ENCODE measurements around the gene KSR1.
"Not testable (repeated sequence)": the region's sequence is repeated elsewhere in the genome, so short reads cannot be mapped to it uniquely, and the experiment has no call there.

KSR1 gene

GRCh38 chr17:27427166-27427862 is 28.9 kb upstream of the KSR1 start:
- DNase-seq: not testable (repeated sequence)

GRCh38 chr17:27428781-27429505 is 27.3 kb upstream of the KSR1 start:
- DNase-seq: no peak

DNA sequence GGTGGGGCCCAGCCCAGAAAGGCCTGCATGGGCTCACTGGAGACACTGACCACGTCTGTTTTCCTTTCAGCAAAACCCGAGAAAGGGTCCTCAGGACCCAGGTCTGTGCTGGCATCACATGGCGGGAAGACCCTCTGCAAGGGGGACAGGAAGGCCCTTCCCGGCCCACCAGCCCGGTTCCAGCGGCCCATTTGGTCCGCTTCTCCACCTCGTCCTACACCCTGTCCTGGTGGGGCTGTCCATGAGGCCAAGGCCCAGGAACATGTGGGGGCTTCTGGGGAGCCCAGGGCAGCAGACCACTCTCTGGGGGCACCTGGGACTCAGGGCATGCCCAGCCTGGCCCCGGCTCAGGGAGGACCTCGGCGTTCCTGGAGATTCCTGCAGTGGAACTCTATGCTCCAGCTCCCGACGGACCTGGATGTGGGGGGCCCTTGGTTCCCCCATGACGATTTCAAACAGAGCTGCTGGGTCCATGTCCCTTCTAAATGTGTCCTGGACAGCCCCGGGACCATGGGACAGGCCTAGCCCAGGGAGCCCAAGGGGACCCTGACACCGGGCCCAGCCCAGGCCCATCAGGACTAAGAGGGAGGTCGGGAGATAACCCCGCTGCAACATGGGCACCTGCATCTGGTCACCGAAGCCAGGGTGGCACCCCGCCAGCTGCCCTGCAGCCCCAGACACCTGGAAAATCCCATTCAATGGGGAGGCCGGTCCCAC is 26.4 kb upstream of the KSR1 start:
- no peak for DNase-seq

- DNase-seq: no peak
Observed at GRCh38 chr17:27430383-27430840, 25.8 kb upstream of the KSR1 start.

- DNase-seq: no peak
Observed at GRCh38 chr17:27430882-27431491, 25.3 kb upstream of the KSR1 start.

DNA sequence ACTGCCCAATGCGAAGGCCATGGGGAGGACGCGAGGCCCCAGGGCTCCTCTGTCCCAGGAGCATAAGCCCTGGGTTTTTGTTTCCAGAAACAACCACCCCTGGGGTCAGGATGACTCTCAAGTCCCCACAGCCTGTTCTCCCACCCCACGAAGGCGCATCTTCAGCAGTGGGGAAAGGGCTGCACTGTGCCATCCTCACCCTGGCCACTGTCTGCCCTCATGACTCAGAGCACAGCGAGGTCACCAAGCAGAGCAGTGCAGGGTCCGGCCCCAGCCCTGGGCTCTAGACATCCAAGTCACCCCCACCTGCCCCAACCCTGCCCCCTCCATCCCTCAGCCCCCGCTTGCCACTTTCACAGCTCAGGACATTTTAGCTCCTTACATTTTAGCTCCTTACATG is 22.7 kb upstream of the KSR1 start:
- DNase-seq: no peak

- DNase-seq: not testable (repeated sequence)
Observed at GRCh38 chr17:27435431-27436070, 20.7 kb upstream of the KSR1 start.

GRCh38 chr17:27438348-27438998 is 17.8 kb upstream of the KSR1 start:
- no peak for DNase-seq

DNA sequence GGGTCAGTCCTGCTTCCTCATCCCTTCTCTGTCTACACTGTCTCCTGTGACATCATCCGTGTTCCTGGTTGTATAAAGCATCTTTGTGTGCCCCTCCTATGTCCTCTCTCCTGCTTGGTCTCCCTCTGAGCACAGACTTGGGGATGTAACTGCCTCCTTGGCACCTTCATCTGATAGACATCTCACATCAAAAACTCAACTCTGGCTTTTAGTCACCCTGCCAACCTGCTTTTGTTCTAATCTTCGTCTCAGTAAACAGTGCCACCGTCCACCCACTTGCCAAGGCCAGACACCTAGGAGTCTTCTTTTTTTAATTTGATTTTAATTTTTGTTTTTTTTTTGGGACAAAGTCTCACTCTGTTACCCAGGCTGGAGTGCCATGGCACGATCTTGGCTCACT is 16.9 kb upstream of the KSR1 start:
- DNase-seq: no peak

DNA sequence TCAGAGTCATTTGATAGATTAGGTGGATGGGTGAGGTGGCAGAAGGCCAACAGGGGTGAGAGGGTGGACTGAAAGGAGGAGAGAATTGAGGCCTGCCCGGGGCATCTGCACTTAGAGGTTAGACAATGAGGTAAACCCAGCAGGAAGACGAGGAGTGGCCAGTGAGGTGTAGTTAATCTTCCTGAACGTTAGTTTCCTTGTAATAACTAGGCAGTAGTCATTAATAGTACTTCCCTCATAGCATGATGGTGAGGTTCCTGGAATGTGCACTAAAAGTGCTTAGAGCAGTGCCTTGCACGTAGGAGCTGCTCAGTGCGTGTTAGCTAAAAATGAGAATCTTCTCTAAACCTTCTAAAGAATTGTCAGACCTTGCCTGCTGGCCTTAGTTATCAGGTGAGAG is 13.5 kb upstream of the KSR1 start:
- DNase-seq: no peak

DNA sequence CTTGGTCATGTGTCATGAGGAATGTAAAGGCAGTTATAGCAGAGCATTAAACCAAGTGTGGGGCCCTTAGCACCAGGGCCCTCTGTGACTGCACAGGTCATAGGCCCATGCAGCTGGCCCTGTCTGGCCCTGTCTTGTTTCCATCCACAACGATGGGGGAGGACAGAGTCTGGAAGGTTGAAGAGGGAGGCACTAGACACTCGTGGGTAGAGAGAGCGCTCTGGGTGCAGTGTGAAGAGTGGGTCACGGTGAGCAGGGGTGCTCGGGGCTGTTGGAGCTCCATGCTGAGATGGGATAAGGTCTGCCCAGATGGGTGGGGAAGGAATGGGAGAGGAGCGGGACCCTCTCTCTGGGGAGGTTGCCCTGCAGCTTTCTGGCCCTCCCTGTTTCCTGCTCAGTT is 12.8 kb upstream of the KSR1 start:
- no peak for DNase-seq

DNA sequence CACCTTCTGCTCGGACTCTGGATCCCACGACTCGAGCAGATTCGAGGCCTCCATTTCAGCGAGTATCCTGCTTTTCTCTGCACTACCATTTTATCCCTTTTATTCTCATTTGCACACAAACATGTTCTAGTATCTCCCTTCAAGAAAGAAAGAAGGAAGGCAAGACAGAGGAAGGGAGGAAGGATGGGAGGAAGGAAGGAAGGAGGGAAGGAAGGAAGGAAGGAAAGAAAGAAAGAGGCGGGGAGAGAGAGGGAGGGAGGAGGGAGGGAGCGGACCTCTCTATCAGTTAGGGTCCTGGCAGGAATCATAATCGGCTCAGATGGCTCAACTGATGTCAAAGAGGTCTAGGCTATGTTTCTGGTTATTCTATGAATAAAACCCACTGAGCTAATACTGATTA is 10.3 kb upstream of the KSR1 start:
- no peak for DNase-seq

DNA sequence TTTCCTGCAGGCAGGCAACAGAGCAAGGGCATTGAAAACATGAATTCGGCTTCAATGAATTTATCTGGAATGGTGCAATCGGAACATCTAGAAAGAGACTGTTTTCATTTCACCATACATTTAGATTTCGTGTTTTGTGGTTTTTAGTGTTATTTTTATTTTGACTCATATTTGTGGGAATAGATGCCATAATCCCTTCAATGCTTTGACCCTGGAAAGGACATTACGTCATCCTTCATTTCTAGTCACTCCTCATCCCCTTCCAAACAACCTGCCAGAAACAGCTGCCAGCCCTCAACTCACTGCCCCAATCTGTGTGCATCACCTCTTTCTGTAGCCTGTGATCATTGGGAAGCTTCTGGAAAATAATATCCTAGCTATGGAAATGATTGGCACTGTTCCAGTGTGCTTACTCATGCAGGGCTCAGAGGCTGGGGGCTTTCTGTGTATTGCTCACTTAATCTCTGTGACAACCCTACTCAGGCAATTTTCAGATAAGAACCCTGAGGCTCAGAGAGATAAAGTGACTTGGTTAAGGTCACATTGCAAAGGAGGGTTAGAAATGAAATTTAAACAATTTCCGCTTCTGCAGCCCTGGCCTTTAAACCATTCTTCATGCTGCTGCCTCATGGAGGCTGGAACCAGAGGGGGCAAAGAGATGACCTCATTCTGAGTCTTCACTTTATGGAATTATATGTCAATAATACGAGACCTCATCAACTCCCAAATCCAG is 9.5 kb upstream of the KSR1 start:
- no peak for DNase-seq

- not testable (repeated sequence) for DNase-seq
Observed at GRCh38 chr17:27448534-27448933, 7.7 kb upstream of the KSR1 start.

GRCh38 chr17:27449541-27449940 is 6.7 kb upstream of the KSR1 start:
- no peak for DNase-seq

- DNase-seq: no peak
Observed at GRCh38 chr17:27449988-27450387, 6.3 kb upstream of the KSR1 start.

DNA sequence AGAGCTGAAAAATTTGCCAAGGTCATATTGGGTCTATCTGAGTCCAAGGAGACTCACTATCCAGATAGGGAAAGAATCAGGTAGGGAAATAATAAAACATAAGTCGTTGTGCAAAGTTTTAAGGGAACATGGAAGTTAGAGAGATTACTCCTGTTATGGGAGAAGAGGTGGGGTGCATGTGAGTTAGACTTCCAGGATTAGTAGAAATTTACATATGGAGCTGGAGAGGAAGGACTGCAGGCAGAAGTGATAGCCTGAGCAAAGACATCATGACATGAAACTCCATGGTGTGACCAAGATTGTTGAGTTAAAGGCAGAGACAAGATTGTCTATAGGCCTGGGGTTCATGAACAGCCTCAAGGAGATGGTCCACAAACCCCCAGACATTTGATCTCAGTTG is 5.8 kb upstream of the KSR1 start:
- no peak for DNase-seq

- no peak for DNase-seq
Observed at GRCh38 chr17:27451906-27452305, 4.3 kb upstream of the KSR1 start.

- DNase-seq: no peak
Observed at GRCh38 chr17:27452828-27453227, 3.4 kb upstream of the KSR1 start.

DNA sequence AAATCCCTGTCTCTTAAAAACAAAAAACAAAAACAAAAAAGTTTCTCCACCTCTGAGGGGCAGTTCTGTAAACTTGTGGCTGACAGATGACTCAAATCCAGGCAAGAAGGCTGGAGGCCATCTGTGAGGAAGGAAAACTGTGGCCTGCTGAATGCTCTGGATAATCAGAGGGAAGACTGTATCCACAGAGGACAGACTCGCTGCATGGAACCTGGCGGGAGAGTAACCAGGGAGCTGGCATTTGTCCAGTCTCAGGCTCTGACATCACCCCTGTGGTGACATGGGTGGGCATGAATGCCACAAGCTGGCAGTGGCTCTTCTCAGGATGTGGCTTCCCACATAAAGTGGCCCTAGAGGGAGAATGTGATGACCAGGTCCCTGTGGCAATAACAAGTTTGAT is 2.8 kb upstream of the KSR1 start:
- DNase-seq: no peak

DNA sequence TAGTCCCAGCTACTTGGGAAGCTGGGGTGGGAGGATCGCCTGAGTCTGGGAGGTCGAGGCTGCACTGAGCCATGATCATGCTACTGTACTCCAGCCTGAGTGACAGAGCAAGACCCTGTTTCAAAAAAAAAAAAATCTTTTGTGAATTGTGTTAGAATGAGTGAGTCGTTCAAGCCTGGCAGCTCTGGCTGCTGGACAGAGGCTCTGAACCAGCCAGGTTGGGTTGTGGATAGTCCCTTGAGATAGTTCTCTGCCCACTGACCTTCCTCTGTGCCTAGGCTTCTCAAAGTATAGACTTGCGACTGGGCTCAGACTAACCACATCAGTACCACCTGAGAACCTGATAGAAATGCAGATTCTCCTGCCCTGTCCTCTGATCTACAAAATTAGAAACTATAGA is 2.2 kb upstream of the KSR1 start:
- no peak for DNase-seq
